PFSK-1 (cell line): ENCODE results near the gene TMEM163.

ENCODE experiments used
- SIN3A ChIP-seq: IDR thresholded peaks from 2 replicates; pipeline ENCODE4 v1.6.1; 2012; ENCODE audit warnings: mild to moderate bottlenecking, low read length, moderate library complexity, borderline replicate concordance; ENCODE audit not compliant: insufficient read depth
- TF ChIP-seq, protein P1 (sequence below), 2 experiments: IDR thresholded peaks; 2 replicates each; pipeline versions ENCODE4 v1.6.1 to v1.8.0; 2011 to 2012; ENCODE audit warnings: low read depth in 2 of 2, low read length in 2 of 2, control low read depth in 1 of 2, inconsistent platforms in 1 of 2, mild to moderate bottlenecking in 1 of 2, moderate library complexity in 1 of 2; ENCODE audit not compliant: insufficient read depth in 1 of 2

- TF ChIP-seq, protein P1, sequence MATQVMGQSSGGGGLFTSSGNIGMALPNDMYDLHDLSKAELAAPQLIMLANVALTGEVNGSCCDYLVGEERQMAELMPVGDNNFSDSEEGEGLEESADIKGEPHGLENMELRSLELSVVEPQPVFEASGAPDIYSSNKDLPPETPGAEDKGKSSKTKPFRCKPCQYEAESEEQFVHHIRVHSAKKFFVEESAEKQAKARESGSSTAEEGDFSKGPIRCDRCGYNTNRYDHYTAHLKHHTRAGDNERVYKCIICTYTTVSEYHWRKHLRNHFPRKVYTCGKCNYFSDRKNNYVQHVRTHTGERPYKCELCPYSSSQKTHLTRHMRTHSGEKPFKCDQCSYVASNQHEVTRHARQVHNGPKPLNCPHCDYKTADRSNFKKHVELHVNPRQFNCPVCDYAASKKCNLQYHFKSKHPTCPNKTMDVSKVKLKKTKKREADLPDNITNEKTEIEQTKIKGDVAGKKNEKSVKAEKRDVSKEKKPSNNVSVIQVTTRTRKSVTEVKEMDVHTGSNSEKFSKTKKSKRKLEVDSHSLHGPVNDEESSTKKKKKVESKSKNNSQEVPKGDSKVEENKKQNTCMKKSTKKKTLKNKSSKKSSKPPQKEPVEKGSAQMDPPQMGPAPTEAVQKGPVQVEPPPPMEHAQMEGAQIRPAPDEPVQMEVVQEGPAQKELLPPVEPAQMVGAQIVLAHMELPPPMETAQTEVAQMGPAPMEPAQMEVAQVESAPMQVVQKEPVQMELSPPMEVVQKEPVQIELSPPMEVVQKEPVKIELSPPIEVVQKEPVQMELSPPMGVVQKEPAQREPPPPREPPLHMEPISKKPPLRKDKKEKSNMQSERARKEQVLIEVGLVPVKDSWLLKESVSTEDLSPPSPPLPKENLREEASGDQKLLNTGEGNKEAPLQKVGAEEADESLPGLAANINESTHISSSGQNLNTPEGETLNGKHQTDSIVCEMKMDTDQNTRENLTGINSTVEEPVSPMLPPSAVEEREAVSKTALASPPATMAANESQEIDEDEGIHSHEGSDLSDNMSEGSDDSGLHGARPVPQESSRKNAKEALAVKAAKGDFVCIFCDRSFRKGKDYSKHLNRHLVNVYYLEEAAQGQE (IDR thresholded peaks at IDR 0.05; ENCODE audit: insufficient read depth in 1 of 2, low read depth in 2 of 2, low read length in 2 of 2) = no peak
- TF ChIP-seq SIN3A = no peak
Observed at GRCh38 chr2:134413430-134413829, 305.4 kb downstream of the TMEM163 start.
